ENCODE results near the gene IGFBPL1. TPM values are rescaled to one million over a fixed set of nuclear protein-coding genes. Genes with fewer than 3 reads are reported as not detected.

IGFBPL1 gene
- total RNA-seq, 4 donors from 2014 or later: not detected

- Histone ChIP-seq H3K27ac (peak overlapping the region in 2 of 4 donors; percentile 88 to 89), H3K4me1 (peaks cover 0 to 31% (median 13%) of the 10 kb centered on the region in 4 donors), H3K27me3 (no peaks in the 10 kb centered on the region), H3K9me3 (no peaks in the 10 kb centered on the region), H3K36me3 (no peaks in the 10 kb centered on the region), H3K4me3 (no peak overlapping the region)
- WGBS, 2 donors (ENCODE audit: low coverage in 1 of 2): 92 to 94% methylated on average over 9 to 30 of the region's 30 CpGs
- TF ChIP-seq POLR2A (IDR thresholded peaks at IDR 0.05) (no peak), CTCF (IDR thresholded peaks at IDR 0.05) (no peak), EP300 (IDR thresholded peaks at IDR 0.05; ENCODE audit: low read depth) (no peak), POLR2AphosphoS5 (IDR thresholded peaks at IDR 0.05) (no peak)
- intact Hi-C loops (cut with DNase I; ENCODE audit: low total_unique reads): loop anchor here (10.0 kb wide), 1 partner anchor 321 kb away; no protein-coding TSS in a partner anchor
- in situ Hi-C loops (cut with MboI; ENCODE audit: low pct_ligation_motif_present in 1 of 4, low pct_unique_long_range_greater_than_20kb in 1 of 4, low sequenced_read_pairs in 3 of 4): no loop called here
- no peak for DNase-seq
Measured at GRCh38 chr9:38395653-38396370, 28.4 kb downstream of the IGFBPL1 start.

- Histone ChIP-seq H3K4me1 (peaks cover 4 to 40% (median 13%) of the 10 kb centered on the region in 4 donors), H3K27me3 (no peaks in the 10 kb centered on the region), H3K27ac (peak overlapping the region; percentile 77 to 89 (median 86)), H3K4me3 (peak overlapping the region in 1 of 4 donors; percentile 52), H3K36me3 (no peaks in the 10 kb centered on the region), H3K9me3 (no peaks in the 10 kb centered on the region)
- TF ChIP-seq EP300 (IDR thresholded peaks at IDR 0.05; ENCODE audit: low read depth) (no peak), POLR2AphosphoS5 (IDR thresholded peaks at IDR 0.05) (no peak), POLR2A (IDR thresholded peaks at IDR 0.05) (no peak), CTCF (IDR thresholded peaks at IDR 0.05) (no peak)
- DNase-seq: peak; percentile 72
- in situ Hi-C loops (cut with MboI; ENCODE audit: low pct_ligation_motif_present in 1 of 4, low pct_unique_long_range_greater_than_20kb in 1 of 4, low sequenced_read_pairs in 3 of 4) (no loop called here), intact Hi-C loops (cut with DNase I; ENCODE audit: low total_unique reads) (loop anchor here (10.0 kb wide), 1 partner anchor 320 kb away; no protein-coding TSS in a partner anchor)
- 50 to 55% methylated on average over 2 to 9 of the region's 9 CpGs for WGBS, 2 donors (ENCODE audit: low coverage in 1 of 2)
Measured at GRCh38 chr9:38394416-38394815, 29.8 kb downstream of the IGFBPL1 start.

- no peak for TF ChIP-seq CTCF (IDR thresholded peaks at IDR 0.05)
- TF ChIP-seq EP300 (IDR thresholded peaks at IDR 0.05; ENCODE audit: low read depth): no peak
- no peak for TF ChIP-seq POLR2AphosphoS5 (IDR thresholded peaks at IDR 0.05)
- no peak for TF ChIP-seq POLR2A (IDR thresholded peaks at IDR 0.05)
- H3K9me3 ChIP-seq: no peaks in the 10 kb centered on the region
- peak overlapping the region; percentile 46 to 94 (median 58) for H3K4me3 ChIP-seq
- intact Hi-C loops (cut with DNase I; ENCODE audit: low total_unique reads) (loop anchor here (10.0 kb wide), 1 partner anchor 318 kb away; no protein-coding TSS in a partner anchor), in situ Hi-C loops (cut with MboI; ENCODE audit: low pct_ligation_motif_present in 1 of 4, low pct_unique_long_range_greater_than_20kb in 1 of 4, low sequenced_read_pairs in 3 of 4) (no loop called here)
- no peaks in the 10 kb centered on the region for H3K36me3 ChIP-seq
- no peak for DNase-seq
- peak overlapping the region; percentile 77 to 89 (median 86) for H3K27ac ChIP-seq
- 6% methylated on average over 8 of the region's 9 CpGs; no CpG with 5 or more reads in 1 of the 2 donors for WGBS, 2 donors (ENCODE audit: low coverage in 1 of 2)
- peaks cover 12 to 52% (median 18%) of the 10 kb centered on the region in 4 donors for H3K4me1 ChIP-seq
- no peaks in the 10 kb centered on the region for H3K27me3 ChIP-seq
Measured at GRCh38 chr9:38393128-38393796, 31.0 kb downstream of the IGFBPL1 start.
